Neural cell (in vitro differentiated cells): ENCODE data around the gene KLHDC4. TPM values are rescaled to one million over a fixed set of nuclear protein-coding genes. Genes with fewer than 3 reads are reported as not detected.

Source experiments
- polyA plus RNA-seq: library from polyadenylated mRNA; depleted of rRNA; stranded (reverse); fragments of >200 nt; gene quantifications from 2 replicates; pipeline ENCODE4 v1.2.3, GENCODE V29; 2014

Gene KLHDC4
- polyA plus RNA-seq, 1 donor from 2014 or later = 27.5 TPM

Other genes starting within 250 kb of the KLHDC4 start
- 22.2 and 32.2 TPM in 2 replicates for gene JPH3, start 163.5 kb downstream of the KLHDC4 start, polyA plus RNA-seq
- 3.9 and 5.1 TPM in 2 replicates for gene SLC7A5, start 103.5 kb upstream of the KLHDC4 start, polyA plus RNA-seq
- not detected in 2 replicates for gene CA5A, start 170.5 kb upstream of the KLHDC4 start, polyA plus RNA-seq
- gene BANP, start 185.4 kb upstream of the KLHDC4 start, polyA plus RNA-seq = 13.8 and 20.6 TPM in 2 replicates